Measurements from ENCODE around the gene HERC3. TPM values are rescaled to one million over a fixed set of nuclear protein-coding genes. Genes with fewer than 3 reads are reported as not detected.
A peak's percentile ranks its signal among the peaks of the same experiment; 100 is the strongest.

Gene HERC3
- total RNA-seq, 1 donor, result 15.6 TPM

- peak; percentile 48 for DNase-seq (ENCODE audit: insufficient read length, low spot score, missing footprints)
- no peak overlapping the region for H3K4me3 ChIP-seq (ENCODE audit: insufficient read depth, low read length)
- no peak overlapping the region for H3K27ac ChIP-seq (ENCODE audit: low read depth, low read length)
- H3K4me1 ChIP-seq (ENCODE audit: insufficient read depth, low read length), result peaks cover 13% of the 10 kb centered on the region
- no peaks in the 10 kb centered on the region for H3K27me3 ChIP-seq (ENCODE audit: insufficient read depth, low read length)
- H2AFZ ChIP-seq (ENCODE audit: low read length), result no peak overlapping the region
- no peaks in the 10 kb centered on the region for H3K79me2 ChIP-seq (ENCODE audit: insufficient read depth, low read length)
- H3K36me3 ChIP-seq (ENCODE audit: insufficient read depth, low read length), result peaks cover 21% of the 10 kb centered on the region
- no peak for TF ChIP-seq CTCF (IDR thresholded peaks at IDR 0.05; ENCODE audit: extremely low read depth, low read depth, low read length)
- no peaks in the 10 kb centered on the region for H4K20me1 ChIP-seq (ENCODE audit: insufficient read depth, low read length)
- H3K4me2 ChIP-seq (ENCODE audit: insufficient read depth, low read length), result no peak overlapping the region
- no peaks in the 10 kb centered on the region for H3K9me3 ChIP-seq (ENCODE audit: low read depth, low read length)
These were observed 159.2 kb downstream of the HERC3 start for GRCh38 chr4:88751258-88752075.

- Histone ChIP-seq H4K20me1 (ENCODE audit: insufficient read depth, low read length) (no peaks in the 10 kb centered on the region), H3K4me3 (ENCODE audit: insufficient read depth, low read length) (no peak overlapping the region), H3K27me3 (ENCODE audit: insufficient read depth, low read length) (no peaks in the 10 kb centered on the region), H3K4me1 (ENCODE audit: insufficient read depth, low read length) (peaks cover 17% of the 10 kb centered on the region), H3K4me2 (ENCODE audit: insufficient read depth, low read length) (no peak overlapping the region), H3K79me2 (ENCODE audit: insufficient read depth, low read length) (no peaks in the 10 kb centered on the region), H2AFZ (ENCODE audit: low read length) (no peak overlapping the region), H3K27ac (ENCODE audit: low read depth, low read length) (no peak overlapping the region), H3K36me3 (ENCODE audit: insufficient read depth, low read length) (peaks cover 20% of the 10 kb centered on the region), H3K9me3 (ENCODE audit: low read depth, low read length) (no peaks in the 10 kb centered on the region)
- DNase-seq (ENCODE audit: insufficient read length, low spot score, missing footprints), result no peak
- TF ChIP-seq CTCF (IDR thresholded peaks at IDR 0.05; ENCODE audit: extremely low read depth, low read depth, low read length), result no peak
These were observed 159.8 kb downstream of the HERC3 start for GRCh38 chr4:88752076-88752463.

- peaks cover 15% of the 10 kb centered on the region for H3K36me3 ChIP-seq (ENCODE audit: insufficient read depth, low read length)
- no peak overlapping the region for H3K4me2 ChIP-seq (ENCODE audit: insufficient read depth, low read length)
- no peak overlapping the region for H3K4me3 ChIP-seq (ENCODE audit: insufficient read depth, low read length)
- no peak overlapping the region for H3K27ac ChIP-seq (ENCODE audit: low read depth, low read length)
- no peak for TF ChIP-seq CTCF (IDR thresholded peaks at IDR 0.05; ENCODE audit: extremely low read depth, low read depth, low read length)
- H3K79me2 ChIP-seq (ENCODE audit: insufficient read depth, low read length), result no peaks in the 10 kb centered on the region
- H3K4me1 ChIP-seq (ENCODE audit: insufficient read depth, low read length), result peaks cover 17% of the 10 kb centered on the region
- DNase-seq (ENCODE audit: insufficient read length, low spot score, missing footprints), result peak; percentile 45
- no peak overlapping the region for H2AFZ ChIP-seq (ENCODE audit: low read length)
- no peaks in the 10 kb centered on the region for H4K20me1 ChIP-seq (ENCODE audit: insufficient read depth, low read length)
- H3K9me3 ChIP-seq (ENCODE audit: low read depth, low read length), result no peaks in the 10 kb centered on the region
- no peaks in the 10 kb centered on the region for H3K27me3 ChIP-seq (ENCODE audit: insufficient read depth, low read length)
These were observed 160.5 kb downstream of the HERC3 start for GRCh38 chr4:88752754-88753153.

GRCh38 chr4:88753658-88754571 is 161.6 kb downstream of the HERC3 start:
- H4K20me1 ChIP-seq (ENCODE audit: insufficient read depth, low read length), result no peaks in the 10 kb centered on the region
- H3K27ac ChIP-seq (ENCODE audit: low read depth, low read length), result no peak overlapping the region
- no peak overlapping the region for H3K4me3 ChIP-seq (ENCODE audit: insufficient read depth, low read length)
- H3K4me1 ChIP-seq (ENCODE audit: insufficient read depth, low read length), result peaks cover 22% of the 10 kb centered on the region
- no peak for TF ChIP-seq CTCF (IDR thresholded peaks at IDR 0.05; ENCODE audit: extremely low read depth, low read depth, low read length)
- no peaks in the 10 kb centered on the region for H3K9me3 ChIP-seq (ENCODE audit: low read depth, low read length)
- no peak for DNase-seq (ENCODE audit: insufficient read length, low spot score, missing footprints)
- H3K27me3 ChIP-seq (ENCODE audit: insufficient read depth, low read length), result no peaks in the 10 kb centered on the region
- H3K36me3 ChIP-seq (ENCODE audit: insufficient read depth, low read length), result peaks cover 8% of the 10 kb centered on the region
- no peak overlapping the region for H3K4me2 ChIP-seq (ENCODE audit: insufficient read depth, low read length)
- H2AFZ ChIP-seq (ENCODE audit: low read length), result no peak overlapping the region
- H3K79me2 ChIP-seq (ENCODE audit: insufficient read depth, low read length), result no peaks in the 10 kb centered on the region

All from osteoblast (primary cell).